ENCODE measurements around the gene GLYR1.

The GLYR1 gene

DNA sequence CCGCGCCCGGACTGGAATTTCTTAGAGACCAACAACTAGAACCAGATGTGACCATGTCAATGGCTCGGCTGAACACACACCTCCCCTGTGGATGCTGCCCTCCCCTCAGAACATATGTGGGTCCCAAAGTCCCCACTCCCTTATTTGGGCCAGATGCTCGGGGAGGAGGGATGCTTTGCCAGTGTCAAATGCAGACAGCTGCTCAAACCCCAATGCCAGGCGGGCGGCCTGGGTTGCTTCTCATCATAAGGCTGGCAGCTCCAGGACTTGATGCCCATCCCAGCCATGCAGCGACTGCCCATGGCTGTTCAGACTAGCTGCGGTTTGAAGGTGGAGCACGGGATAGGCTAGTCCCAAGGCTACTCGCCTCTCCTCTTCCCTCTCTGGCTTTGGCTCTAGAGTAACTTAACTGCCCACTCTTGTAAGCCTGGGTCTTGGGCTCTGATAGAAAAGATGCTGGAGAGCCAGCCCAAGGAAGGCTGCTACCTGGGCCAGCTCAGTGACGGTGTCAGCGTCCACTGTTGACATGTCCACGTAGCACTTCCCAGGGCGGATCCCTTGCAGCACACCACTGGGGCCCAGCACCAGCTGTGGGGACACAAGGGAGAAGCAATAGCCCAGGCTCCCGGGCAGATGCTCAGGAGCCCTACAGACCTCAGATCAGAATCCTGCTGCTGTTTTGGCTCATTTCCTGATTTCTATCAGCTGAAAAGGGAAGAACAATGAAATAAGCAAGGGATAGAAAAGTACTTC lies 33.7 kb downstream of the GLYR1 start:
- no peak for DNase-seq (ENCODE audit: low read depth in 1 of 2, low spot score in 1 of 2)

DNA sequence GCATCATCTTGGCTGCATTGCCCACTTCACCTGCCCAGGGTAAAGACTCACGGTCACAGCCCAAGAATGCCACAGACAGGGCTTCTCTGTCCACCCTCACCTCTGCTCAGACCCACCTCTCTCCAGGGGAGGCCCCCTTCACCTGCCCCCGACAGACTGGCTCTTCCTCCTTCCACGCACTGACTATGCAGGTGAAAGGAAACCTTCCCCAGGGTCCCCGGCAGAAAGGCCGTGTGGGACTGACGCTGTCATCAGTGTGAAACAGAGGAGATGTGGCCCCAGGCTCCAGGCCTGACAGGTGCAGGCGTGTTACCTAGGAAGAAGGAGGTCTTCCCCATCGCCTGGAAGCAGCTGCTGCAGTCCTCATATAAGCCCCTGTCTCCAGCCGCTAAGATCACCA lies 35.3 kb downstream of the GLYR1 start:
- DNase-seq (ENCODE audit: low read depth in 1 of 2, low spot score in 1 of 2), result no peak

DNA sequence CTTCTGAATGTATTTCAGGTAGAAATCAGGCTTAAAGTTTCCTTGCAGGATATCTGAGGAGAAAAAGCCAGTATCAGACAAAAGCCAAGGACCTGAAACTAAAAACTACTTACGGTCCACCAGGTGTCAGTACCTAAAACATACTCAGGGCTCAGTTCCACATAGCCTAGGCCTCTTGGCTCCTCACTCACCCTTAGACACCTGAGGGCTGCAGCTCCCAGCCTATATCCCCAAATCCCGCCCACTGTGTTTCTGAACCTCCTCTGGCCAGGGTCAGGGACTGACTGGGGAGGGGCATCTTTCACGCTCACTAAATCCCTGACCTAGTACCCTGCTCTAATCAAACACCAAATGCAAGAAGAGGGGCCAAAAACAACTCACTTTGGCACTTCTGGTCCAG lies 35.8 kb downstream of the GLYR1 start:
- no peak for DNase-seq (ENCODE audit: low read depth in 1 of 2, low spot score in 1 of 2)

DNA sequence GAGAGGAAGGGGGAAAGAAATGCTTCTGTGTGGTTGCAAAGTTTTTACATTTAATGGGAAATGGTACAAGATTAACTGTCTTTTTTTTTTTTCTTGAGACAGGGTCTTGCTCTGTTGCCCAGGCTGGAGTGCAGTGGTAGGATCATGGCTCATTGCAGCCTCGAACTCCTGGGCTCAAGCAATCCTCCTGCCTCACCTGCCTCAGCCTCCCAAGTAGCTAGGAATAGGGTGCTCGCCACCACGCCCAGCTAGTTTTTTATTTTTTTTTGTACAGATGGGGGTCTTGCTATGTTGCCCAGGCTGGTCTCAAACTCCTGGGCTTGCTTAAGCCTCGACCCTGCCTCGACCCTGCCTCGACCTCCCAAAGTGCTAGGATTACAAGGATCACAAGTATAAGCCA lies 40.8 kb downstream of the GLYR1 start:
- no peak for DNase-seq (ENCODE audit: low read depth in 1 of 2, low spot score in 1 of 2)

DNA sequence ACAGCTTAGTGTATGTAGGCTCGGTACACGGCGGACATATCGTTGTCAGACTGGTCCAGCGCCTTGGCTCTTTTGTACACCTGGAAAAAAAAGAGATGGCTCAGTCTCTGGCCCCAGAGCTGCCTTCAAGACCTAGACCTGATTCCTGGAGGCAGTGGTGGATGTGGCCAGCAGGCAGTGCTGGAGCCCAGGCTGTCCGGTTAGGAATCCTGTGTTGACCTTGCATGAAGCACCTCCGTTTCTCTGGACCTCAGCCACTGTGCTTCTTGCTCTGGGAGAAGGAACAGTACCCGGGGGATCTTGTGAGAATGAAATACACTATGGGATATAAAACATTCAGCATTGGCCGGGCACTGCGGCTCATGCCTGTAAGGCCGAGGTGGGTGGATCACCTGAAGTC lies 41.9 kb downstream of the GLYR1 start:
- no peak for DNase-seq (ENCODE audit: low read depth in 1 of 2, low spot score in 1 of 2)

DNA sequence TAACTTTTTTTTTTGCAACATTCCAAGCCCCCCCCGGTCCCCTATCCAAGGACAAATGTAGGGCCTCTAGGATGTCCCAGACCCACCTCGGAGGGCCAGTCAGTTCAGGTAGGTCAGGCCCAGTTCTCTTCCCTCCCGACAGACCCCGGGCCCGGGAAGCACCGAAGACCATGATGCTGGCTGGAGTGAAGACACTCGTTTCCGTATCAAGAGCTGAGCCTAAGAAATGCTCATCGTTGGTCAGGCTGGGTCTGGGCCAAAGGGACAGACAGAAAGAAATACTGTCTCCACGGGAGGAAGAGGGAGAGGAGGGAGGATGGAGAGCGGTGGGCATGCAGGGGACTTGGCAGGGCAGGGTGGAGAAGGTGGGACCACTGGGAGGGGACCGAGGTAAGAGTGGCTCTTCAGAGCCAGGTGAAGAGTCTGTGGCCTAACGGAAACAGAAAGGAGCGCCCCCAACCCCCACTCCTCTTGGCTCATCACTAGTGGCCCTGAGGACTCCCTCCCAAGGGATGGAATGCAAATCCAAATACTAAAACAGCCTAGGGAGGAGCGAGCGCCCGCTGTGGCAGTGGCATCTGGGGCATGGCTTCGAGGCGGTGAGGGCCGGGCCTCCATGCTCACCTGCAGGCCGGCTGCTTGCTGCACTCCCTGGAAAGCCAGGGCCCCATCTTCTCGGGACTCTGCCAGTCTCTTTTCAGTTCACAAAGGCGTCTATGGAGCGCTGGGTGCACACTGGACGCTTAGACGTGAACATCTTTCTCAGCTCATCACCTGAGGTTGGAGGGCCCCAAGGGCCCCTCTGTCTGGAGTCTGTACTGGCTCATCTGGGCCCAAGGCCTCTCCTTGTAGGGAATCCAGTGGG lies 43.0 kb downstream of the GLYR1 start:
- no peak for DNase-seq (ENCODE audit: low read depth in 1 of 2, low spot score in 1 of 2)

DNA sequence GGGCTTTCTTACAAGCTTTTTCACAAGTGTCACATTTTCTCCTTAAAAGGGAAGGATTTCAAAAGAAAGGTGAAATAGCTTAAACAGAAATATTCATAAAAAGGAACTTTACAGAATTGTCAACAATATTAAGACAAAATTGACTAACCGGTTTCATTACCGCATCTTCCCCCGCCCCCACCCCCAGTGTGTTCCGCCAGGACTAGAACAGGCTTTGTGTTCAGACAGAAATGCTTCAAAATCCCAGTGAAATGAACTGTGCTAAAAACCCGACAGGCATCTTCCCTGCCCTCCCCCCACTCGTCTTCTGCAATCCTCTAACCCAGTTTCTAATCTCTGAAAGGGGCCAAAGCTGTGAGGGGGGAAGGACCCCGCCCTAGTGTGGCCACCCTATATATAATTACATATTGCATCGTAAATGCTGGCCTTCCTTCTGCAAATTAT lies 43.7 kb downstream of the GLYR1 start:
- DNase-seq (ENCODE audit: low read depth in 1 of 2, low spot score in 1 of 2), result no peak

DNA sequence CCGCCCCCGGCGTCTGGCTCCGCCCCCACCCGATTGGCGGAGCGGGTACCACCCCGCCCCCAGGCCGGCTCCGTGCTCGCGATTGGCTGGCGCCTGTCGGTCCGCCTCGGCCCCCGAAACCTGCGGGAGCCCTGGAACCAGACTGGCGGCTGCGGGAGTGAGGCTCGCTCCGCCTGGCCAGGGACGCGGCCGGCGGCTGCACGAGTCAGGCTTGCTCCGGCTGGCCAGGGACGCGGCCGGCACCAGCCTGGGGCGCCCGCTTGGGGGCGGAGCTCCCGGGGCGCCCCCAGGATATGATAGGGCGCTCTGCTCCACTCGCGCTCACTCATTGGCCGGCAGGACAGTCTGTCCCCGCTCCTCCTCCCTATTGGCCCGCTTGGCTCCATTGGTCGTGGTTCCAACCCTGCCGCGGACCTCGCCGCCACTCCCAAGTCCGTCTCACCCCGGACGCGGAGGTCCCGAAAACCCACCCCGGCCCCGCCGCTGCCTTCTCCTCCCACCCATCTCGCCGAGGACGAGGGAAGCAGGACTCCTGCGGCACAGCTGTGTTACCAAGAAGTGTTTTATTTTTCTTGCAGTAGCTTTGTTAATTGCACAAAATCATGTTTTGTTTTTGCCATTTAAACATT lies 44.3 kb downstream of the GLYR1 start:
- DNase-seq (ENCODE audit: low read depth in 1 of 2, low spot score in 1 of 2), result peak; percentile 83 to 86

DNA sequence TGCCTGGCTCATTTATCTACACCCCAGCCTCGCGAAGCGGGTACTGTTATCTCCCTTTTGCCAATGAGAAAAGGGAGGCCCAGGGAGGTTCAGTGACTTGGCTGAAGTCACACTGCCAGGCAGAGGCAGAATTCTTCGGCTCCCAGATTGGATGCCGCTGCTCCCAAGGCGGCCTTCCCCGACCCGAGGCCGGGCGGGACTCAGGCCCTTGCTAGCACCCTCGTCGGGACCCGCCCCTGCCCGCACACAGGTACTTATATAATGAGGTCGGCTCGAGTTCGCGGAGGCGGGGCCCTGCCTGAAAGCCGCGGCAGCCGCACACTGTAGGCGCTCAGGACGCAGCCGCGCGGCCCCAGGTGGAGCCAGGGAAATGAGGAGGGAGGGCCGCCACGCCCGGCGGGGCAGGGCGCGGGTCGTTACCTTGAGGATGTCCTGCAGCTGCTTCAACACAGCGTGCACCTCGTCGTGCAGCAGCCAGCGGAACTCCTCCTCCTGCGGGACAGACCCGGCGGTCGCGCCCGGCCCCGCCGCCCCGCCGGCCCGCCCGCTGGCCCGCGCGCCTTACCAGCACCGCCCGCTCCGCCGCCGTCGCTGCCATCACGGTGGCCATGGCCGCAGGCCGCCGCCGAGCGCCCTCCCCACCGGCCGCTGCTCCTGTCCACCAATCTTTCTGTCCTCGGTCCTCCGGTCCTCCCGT lies 45.0 kb downstream of the GLYR1 start, which contains the start of gene ROGDI:
ROGDI (minus strand) TSS at position 672 of the 697 bp plus-strand sequence; CDS start at position 610, 62 bp downstream.
- DNase-seq (ENCODE audit: low read depth in 1 of 2, low spot score in 1 of 2), result peak; percentile 59 to 67

DNA sequence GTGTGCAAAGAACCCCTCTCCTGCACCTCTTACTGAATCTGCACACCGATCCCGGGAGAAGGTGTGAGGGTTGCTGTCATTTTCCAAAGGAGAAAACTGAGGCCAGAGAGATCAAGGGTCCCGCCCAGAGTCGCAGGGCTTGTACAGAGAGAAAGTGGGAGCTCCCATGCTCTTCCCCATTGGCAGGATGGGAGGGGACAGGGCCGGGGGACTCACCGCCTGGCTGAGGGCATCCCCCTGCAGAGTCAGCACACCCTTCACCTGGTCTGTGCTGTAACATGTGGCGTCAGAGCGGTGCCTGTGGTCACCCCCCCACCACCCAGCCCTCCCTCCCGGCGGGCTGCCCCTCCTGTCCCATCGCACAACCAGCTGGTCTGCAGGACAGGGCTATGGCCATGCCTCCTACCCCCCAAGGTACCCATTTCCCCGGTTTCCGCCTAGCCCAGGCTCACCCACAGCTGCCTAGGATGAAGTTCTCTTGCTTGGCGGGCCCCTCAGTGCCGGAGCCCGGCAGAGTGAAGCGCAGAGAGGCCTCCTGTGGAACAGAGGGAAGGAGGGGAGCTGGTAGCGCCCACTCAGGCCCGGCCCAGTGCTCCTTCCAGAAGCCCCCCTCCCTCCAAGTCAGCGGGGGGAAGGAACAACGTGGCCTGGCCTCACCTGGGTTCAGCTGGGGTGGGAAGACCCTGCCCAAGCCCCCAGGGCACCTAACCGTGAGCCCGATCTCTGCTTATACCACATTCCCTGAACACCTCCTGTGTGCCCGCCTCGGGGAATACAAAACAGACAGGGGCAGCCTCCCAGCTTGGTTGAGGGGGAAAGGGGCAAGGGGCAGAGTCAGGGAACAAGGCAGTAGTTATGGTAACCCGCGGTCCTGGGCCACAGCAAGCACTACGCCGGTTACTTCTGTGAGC lies 45.8 kb downstream of the GLYR1 start:
- no peak for DNase-seq (ENCODE audit: low read depth in 1 of 2, low spot score in 1 of 2)

DNA sequence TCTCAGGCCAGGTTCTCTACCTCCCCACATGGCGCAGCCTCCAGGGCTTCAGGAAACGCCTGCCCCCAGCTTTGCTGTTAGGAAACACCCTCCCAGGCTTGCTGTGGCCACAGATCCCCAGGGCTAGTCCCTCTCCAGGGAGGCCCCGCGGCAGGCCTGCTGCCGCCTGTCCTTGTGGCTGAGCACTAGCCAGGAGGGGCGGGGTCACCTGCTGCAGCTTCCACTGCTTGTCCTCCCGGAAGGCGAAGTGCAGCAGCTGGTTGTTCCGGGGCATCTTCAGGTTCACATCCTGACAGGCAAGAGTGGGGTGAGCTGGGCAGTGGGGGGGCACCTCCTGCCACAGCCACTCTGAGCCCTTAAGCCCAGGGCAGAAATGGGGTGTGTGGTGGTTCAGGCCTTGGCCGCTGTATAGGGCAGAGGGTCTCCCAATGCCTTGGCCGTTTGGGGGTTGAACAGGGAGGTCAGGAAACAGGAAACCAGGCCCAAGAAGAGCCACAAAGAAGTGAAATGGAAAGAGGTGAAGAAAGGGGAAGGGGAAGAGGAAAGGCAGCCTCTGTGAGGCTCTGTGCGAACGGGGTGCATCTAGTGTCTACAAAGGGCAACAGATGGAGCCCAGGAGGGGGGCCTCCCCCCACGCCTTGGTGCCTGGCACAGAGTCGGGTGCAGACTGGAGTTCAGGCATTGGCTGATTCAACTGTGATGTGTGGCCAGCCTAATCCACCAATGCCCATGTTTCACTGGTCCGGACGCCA lies 46.6 kb downstream of the GLYR1 start:
- DNase-seq (ENCODE audit: low read depth in 1 of 2, low spot score in 1 of 2), result no peak

DNA sequence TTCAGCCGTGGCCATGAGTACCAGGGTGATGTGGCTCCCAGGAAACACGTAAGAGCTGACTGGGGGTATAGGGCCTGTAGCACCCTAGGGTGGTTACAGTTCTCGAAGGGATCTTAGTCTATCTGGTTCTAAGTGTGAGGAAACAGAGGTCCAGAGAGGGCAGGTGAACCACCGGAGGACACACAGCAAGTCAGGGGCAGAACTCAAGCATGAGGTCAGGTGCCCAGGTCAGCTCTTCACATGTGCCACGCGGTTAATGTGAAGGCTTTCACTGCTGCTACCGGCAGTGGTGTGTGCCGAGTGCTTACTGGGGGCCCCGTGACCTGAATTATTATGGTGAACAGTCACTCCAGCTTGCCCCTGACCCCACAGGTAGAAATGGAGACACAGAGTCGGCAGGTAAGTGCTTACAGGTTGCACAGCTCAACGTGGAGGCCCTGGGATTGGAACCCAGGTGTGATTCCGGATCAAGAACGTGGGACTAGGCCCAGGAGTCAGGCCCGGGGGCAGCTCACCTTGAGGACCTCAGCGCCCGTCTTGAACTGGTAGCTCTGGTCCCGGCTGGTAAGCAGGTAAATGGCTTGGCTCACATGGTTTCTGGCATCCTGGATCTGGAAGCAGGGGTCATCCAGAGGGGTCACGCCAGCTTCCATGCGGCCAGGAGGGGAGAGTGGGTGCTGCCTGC lies 47.8 kb downstream of the GLYR1 start:
- no peak for DNase-seq (ENCODE audit: low read depth in 1 of 2, low spot score in 1 of 2)

DNA sequence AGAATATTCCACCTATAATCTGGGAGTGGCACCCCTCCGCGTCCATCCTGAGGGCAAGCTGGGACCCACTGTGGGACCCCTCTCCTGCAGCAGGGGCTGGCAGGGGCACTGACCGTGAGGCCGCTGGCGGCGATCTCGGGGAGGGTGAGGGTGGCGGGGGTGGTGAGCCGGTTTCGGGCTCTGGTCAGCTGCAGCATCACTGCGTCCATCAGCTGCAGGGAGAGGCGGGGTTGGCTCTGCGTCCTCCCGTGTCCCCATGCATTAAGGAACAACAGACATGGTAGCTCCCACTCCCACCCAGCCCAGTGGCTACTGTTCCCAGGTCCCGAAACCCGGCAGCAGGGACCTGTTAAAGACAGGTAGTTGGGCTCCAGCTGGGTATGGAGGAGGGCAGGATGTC lies 48.6 kb downstream of the GLYR1 start:
- no peak for DNase-seq (ENCODE audit: low read depth in 1 of 2, low spot score in 1 of 2)

DNA sequence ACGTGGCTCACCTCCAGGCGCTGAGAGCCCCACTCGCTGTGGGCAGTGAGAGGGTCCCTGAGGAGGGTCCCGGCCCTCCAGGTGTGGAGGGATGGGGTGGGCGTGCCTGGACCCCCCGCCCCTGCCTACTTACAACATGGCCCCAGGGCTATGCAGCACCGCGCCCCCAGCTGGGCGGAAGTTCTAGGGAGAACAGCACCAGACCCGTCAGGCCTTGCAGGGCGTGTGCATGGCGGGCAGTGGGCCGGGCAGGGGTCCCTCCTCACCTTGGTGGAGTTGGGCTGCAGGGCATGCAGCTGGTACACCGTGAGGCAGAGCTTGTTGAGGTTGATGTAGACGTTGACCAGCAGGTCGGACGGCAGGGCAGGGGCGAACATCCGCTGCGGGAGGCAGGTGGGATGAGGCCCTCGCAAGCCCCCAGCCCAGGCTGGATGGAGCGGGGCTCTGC lies 49.3 kb downstream of the GLYR1 start:
- DNase-seq (ENCODE audit: low read depth in 1 of 2, low spot score in 1 of 2), result no peak

DNA sequence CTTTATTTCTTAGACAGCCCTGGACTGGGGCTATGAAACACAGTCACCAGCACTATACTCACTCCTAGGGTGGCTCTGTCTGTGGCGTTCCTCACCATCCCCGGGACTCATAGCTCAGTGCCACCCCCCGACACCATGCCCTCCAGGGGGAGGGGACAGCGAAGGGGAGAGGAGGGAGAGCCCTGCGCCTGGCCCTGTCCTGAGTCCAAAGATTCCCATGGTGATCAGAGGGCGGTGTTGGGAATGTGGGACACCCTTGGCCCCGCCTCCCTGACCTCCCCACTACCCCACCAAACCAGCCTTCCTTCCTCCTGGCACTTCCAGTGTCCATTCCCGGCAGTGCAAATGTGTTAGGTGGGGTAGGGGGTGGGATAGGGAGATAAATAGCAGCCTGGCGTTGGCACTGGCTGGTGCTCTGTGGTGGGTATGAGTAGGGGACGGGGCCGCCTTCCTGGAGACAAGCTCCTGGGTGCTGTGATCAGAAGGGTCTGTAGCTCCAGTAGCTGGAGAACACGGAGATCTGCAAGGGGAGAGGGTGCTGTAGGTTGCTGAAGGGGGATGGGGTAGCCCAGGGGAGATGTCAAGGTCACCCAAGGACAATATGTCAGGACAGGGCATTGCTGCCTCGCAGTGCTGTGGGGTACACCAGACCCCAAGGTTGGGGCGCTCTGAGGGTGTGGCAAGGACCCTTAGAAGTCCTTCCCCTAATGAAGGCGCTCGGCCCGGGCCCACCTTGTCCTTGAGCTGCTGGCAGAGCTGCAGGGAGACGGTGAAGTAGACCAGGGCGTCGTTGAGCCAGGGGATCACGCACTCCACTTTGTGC lies 49.9 kb downstream of the GLYR1 start:
- no peak for DNase-seq (ENCODE audit: low read depth in 1 of 2, low spot score in 1 of 2)

DNA sequence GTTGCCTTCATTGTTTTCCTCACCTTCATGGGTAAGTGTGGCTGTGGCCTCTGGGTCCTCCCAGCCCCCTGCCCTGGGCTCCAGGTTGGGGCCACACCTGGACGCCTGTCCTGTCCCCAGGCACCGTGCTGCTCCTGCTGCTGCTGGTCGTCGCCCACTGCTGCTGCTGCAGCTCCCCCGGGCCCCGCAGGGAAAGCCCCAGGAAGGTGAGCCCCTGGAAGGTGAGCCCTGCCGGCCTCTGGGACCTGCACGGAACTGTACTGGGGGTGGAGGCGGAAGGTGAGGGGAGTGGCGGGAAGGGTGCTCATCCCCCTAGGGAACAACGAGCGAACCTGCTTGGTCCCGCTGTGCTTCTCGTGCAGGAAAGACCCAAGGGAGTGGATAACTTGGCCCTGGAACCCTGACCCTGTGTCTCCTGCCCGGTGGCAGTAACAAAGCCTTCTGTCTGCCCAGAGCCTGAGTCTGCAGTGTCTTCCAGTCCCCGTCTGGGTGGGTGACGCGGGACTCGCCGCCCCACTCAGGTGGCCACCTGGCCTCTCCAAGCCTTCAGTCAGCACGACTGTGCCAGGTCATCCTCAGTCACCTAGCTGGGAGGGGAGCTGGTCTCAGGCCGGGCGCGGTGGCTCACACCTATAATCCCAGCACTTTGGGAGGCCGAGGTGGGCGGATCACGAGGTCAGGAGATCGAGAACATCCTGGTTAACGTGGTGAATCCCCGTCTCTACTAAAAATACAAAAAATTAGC lies 51.1 kb downstream of the GLYR1 start:
- DNase-seq (ENCODE audit: low read depth in 1 of 2, low spot score in 1 of 2), result no peak

DNA sequence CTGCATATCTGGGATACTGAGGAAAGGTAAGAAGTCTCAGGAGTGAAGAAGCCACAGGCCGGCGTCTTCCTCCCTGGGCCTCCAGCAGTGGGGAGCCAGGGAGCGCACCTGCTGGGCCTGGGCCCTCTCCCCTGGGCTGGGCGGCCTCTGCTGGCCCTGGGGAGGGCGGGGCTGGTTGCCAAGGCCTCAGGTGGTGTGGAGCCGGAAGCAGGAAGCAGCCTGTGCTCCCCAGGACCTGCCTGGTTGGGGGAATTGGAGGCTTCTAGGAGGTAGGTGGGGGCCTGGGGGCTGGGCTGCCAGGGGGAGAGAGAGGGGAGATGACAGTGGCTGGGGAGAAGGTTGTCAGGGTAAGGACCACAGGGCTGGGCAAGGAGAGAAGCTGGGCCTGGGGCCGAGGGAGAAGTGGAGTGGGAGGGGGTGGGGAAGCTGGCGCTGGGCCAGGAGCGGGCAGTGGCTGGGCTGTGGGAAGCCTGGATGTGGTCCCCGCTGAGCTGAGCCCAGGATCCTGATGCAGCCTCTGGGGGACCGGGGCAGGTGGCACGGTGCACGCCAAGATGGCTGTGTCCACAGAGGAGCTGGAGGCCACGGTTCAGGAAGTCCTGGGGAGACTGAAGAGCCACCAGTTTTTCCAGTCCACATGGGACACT lies 51.8 kb downstream of the GLYR1 start, which contains the start of gene SMIM22:
SMIM22 (plus strand) TSS at position 189 of the 647 bp plus-strand sequence; CDS start at position 555, 366 bp downstream.
- DNase-seq (ENCODE audit: low read depth in 1 of 2, low spot score in 1 of 2), result no peak
